BE2C (cell line): Measurements from ENCODE around the gene MAMDC2.

ENCODE experiments used
- DNase-seq: peaks from one replicate; pipeline ENCODE4 v3.0.0-alpha.2; 2020
- H3K27me3 ChIP-seq: fragments of 250-450 bp; sonication (Bioruptor Pico); 2 replicates; pipeline ENCODE4 v1.5.1; 2020; ENCODE audit warnings: mild to moderate bottlenecking
- H3K36me3 ChIP-seq: fragments of 250-450 bp; sonication (Bioruptor Pico); 2 replicates; pipeline ENCODE4 v1.5.1; 2020; ENCODE audit warnings: mild to moderate bottlenecking
- H3K4me1 ChIP-seq: fragments of 250-450 bp; sonication (Bioruptor Pico); 2 replicates; pipeline ENCODE4 v1.5.1; 2020
- H3K4me3 ChIP-seq: 2 replicates; pipeline ENCODE4 v1.5.1; 2011; ENCODE audit warnings: low read depth, low read length
- H3K9me3 ChIP-seq: fragments of 250-450 bp; sonication (Bioruptor Pico); 2 replicates; pipeline ENCODE4 v1.5.1; 2020
- CTCF ChIP-seq: IDR thresholded peaks from 2 replicates; pipeline ENCODE4 v1.5.1; 2012; ENCODE audit warnings: mild to moderate bottlenecking, low read depth, low read length

The MAMDC2 gene

GRCh38 chr9:70093944-70094343, 50.3 kb downstream of the MAMDC2 start:
- Histone ChIP-seq H3K9me3 (no peaks in the 10 kb centered on the region), H3K36me3 (no peaks in the 10 kb centered on the region), H3K27me3 (no peaks in the 10 kb centered on the region), H3K4me1 (peaks cover 3% of the 10 kb centered on the region), H3K4me3 (no peak overlapping the region)
- DNase-seq: no peak
- no peak for TF ChIP-seq CTCF

GRCh38 chr9:70094747-70095146, 51.1 kb downstream of the MAMDC2 start:
- H3K36me3 ChIP-seq: no peaks in the 10 kb centered on the region
- DNase-seq: no peak
- H3K27me3 ChIP-seq: no peaks in the 10 kb centered on the region
- no peak overlapping the region for H3K4me3 ChIP-seq
- no peak for TF ChIP-seq CTCF
- peaks cover 3% of the 10 kb centered on the region for H3K4me1 ChIP-seq
- no peaks in the 10 kb centered on the region for H3K9me3 ChIP-seq

- TF ChIP-seq CTCF: no peak
- H3K36me3 ChIP-seq: no peaks in the 10 kb centered on the region
- H3K4me1 ChIP-seq: no peaks in the 10 kb centered on the region; the same call in 1 of the 2 replicates
- H3K9me3 ChIP-seq: no peaks in the 10 kb centered on the region
- DNase-seq: no peak
- no peak overlapping the region for H3K4me3 ChIP-seq
- H3K27me3 ChIP-seq: no peaks in the 10 kb centered on the region
Observed at GRCh38 chr9:70097187-70097586, 53.5 kb downstream of the MAMDC2 start.

GRCh38 chr9:70100362-70100761, 56.7 kb downstream of the MAMDC2 start:
- H3K4me3 ChIP-seq: no peak overlapping the region
- no peaks in the 10 kb centered on the region for H3K36me3 ChIP-seq
- peaks cover 6% of the 10 kb centered on the region for H3K4me1 ChIP-seq
- TF ChIP-seq CTCF: no peak
- no peaks in the 10 kb centered on the region for H3K27me3 ChIP-seq
- H3K9me3 ChIP-seq: no peaks in the 10 kb centered on the region
- no peak for DNase-seq

GRCh38 chr9:70101265-70101664, 57.6 kb downstream of the MAMDC2 start:
- Histone ChIP-seq H3K36me3 (no peaks in the 10 kb centered on the region), H3K9me3 (no peaks in the 10 kb centered on the region), H3K4me3 (no peak overlapping the region), H3K4me1 (peaks cover 11% of the 10 kb centered on the region), H3K27me3 (no peaks in the 10 kb centered on the region)
- no peak for TF ChIP-seq CTCF
- DNase-seq: no peak

- no peak overlapping the region for H3K4me3 ChIP-seq
- DNase-seq: peak; percentile 76
- no peaks in the 10 kb centered on the region for H3K36me3 ChIP-seq
- TF ChIP-seq CTCF: no peak
- H3K4me1 ChIP-seq: peaks cover 11% of the 10 kb centered on the region
- H3K27me3 ChIP-seq: peaks cover 4% of the 10 kb centered on the region
- H3K9me3 ChIP-seq: no peaks in the 10 kb centered on the region
Observed at GRCh38 chr9:70105147-70105546, 61.5 kb downstream of the MAMDC2 start.
